Astrocyte (in vitro differentiated cells and primary cell): Measurements from ENCODE around the gene SLC12A8. TPM values are rescaled to one million over a fixed set of nuclear protein-coding genes. Genes with fewer than 3 reads are reported as not detected.
A peak's percentile ranks its signal among the peaks of the same experiment; 100 is the strongest.

Experiments
- DNase-seq: peaks from one replicate; pipeline ENCODE4 v3.0.0-alpha.2; 2010; ENCODE audit warnings: low read depth
- FAIRE-seq: peaks from 2 replicates; lab custom pipeline; 2011; peaks lifted over from hg19 to GRCh38; lab: Jason Lieb, UNC
- H2AFZ ChIP-seq: 2 replicates; pipeline ENCODE4 v1.6.0; 2012; ENCODE audit warnings: low read depth, low read length, inconsistent platforms
- H3K27ac ChIP-seq: 2 replicates; pipeline ENCODE4 v1.5.1; 2011; ENCODE audit warnings: low read depth, low read length, inconsistent platforms
- H3K27me3 ChIP-seq: 2 replicates; pipeline ENCODE4 v1.6.0; 2011; ENCODE audit warnings: low read length, inconsistent platforms; ENCODE audit not compliant: insufficient read depth
- H3K36me3 ChIP-seq: 2 replicates; pipeline ENCODE4 v1.5.1; 2011; ENCODE audit warnings: low read length, inconsistent platforms; ENCODE audit not compliant: insufficient read depth
- H3K4me1 ChIP-seq: 2 replicates; pipeline ENCODE4 v1.5.1; 2011; ENCODE audit warnings: low read length, inconsistent platforms; ENCODE audit not compliant: insufficient read depth
- H3K4me2 ChIP-seq: 2 replicates; pipeline ENCODE4 v1.6.0; 2012; ENCODE audit warnings: low read length, inconsistent platforms
- H3K4me3 ChIP-seq: 2 replicates; pipeline ENCODE4 v1.5.1; 2011; ENCODE audit warnings: low read depth, mild to moderate bottlenecking, low read length, inconsistent platforms; ENCODE audit not compliant: insufficient read depth
- H3K79me2 ChIP-seq: 2 replicates; pipeline ENCODE4 v1.6.0; 2012; ENCODE audit warnings: mild to moderate bottlenecking, low read length, inconsistent platforms; ENCODE audit not compliant: insufficient read depth
- H3K9ac ChIP-seq: 2 replicates; pipeline ENCODE4 v1.6.0; 2012; ENCODE audit warnings: mild to moderate bottlenecking, low read length, inconsistent platforms
- H3K9me3 ChIP-seq: 2 replicates; pipeline ENCODE4 v1.5.1; 2012; ENCODE audit warnings: low read depth, mild to moderate bottlenecking, low read length, inconsistent platforms; ENCODE audit not compliant: insufficient read depth
- H4K20me1 ChIP-seq: 2 replicates; pipeline ENCODE4 v1.6.0; 2012; ENCODE audit warnings: low read length, inconsistent platforms; ENCODE audit not compliant: insufficient read depth
- H3K27ac Mint-ChIP-seq: one replicate; pipeline ENCODE4 v1.8.0; 2021; ENCODE audit warnings: mild to moderate bottlenecking, mixed read lengths; ENCODE audit not compliant: unreplicated experiment
- H3K27me3 Mint-ChIP-seq: one replicate; pipeline ENCODE4 v1.8.0; 2021; ENCODE audit warnings: low read depth, mixed read lengths; ENCODE audit not compliant: unreplicated experiment
- H3K36me3 Mint-ChIP-seq: one replicate; pipeline ENCODE4 v1.8.0; 2021; ENCODE audit warnings: low read depth, mixed read lengths; ENCODE audit not compliant: unreplicated experiment
- H3K4me1 Mint-ChIP-seq: one replicate; pipeline ENCODE4 v1.8.0; 2021; ENCODE audit warnings: low read depth, mixed read lengths; ENCODE audit not compliant: unreplicated experiment
- H3K4me3 Mint-ChIP-seq: one replicate; pipeline ENCODE4 v1.8.0; 2021; ENCODE audit warnings: mild to moderate bottlenecking, moderate library complexity, mixed read lengths; ENCODE audit not compliant: unreplicated experiment
- H3K9me3 Mint-ChIP-seq: one replicate; pipeline ENCODE4 v1.8.0; 2021; ENCODE audit warnings: mild to moderate bottlenecking, mixed read lengths; ENCODE audit not compliant: unreplicated experiment
- CTCF ChIP-seq: IDR thresholded peaks from 2 replicates; pipeline ENCODE4 v1.5.1; 2011; ENCODE audit warnings: low read depth, mild to moderate bottlenecking, inconsistent platforms, low read length, moderate library complexity; ENCODE audit not compliant: insufficient read depth
- EZH2 ChIP-seq: IDR thresholded peaks from 2 replicates; pipeline ENCODE4 v1.6.1; 2012; ENCODE audit warnings: mild to moderate bottlenecking, low read length, inconsistent platforms; ENCODE audit not compliant: insufficient read depth
- total RNA-seq: library from RNA; stranded (reverse); gene quantifications from 2 replicates; pipeline ENCODE4 v1.2.1, GENCODE V29; 2021

Gene SLC12A8
- total RNA-seq, 1 donor from 2014 or later: 4.2 TPM

DNA sequence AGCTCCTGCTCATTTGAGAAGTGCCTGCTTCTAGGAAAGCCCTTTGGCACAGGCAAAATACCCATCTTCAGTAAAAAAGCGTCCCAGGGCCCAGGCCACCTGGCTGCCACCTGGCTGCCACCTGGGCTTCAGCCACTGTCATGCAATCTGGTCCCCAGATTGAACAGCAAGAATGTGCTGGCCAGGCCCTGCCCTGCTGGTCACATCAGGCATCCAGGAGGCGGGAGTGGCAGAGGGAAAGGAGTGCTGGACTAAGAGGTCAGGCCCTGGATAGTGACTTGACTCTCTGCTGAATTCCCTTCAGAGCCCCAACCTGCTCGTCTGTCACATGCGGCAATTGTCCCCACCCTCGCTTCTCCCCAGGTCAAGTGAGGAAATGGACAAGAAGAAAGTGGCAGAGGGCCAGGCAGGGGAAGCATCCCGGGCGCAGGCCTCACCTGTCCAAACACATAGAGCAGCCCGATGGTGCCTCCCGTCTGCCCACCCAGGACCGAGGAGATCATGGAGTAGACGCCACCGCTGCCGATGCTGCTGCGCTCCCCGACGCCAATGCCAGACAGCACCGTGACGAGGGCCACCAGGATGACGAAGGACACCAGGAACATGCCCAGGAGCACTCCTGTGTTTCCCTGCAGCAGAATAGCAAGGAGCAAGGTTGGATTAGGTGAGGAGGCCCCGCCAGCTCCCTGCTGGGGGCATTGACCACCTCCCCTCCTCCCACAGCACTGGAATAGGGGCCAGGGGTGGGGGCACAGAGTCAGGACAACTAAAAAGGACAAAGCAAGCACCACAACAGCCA, 25.5 kb downstream of the SLC12A8 start:
- H3K9me3 ChIP-seq: no peaks in the 10 kb centered on the region
- H3K36me3 ChIP-seq: peaks cover 4% of the 10 kb centered on the region
- Mint-ChIP-seq H3K9me3 (peaks cover 2% of the 10 kb centered on the region), H3K4me3 (no peak overlapping the region), H3K27me3 (peaks cover 7% of the 10 kb centered on the region), H3K4me1 (peaks cover 8% of the 10 kb centered on the region), H3K27ac (no peak overlapping the region), H3K36me3 (peaks cover 6% of the 10 kb centered on the region)
- no peak overlapping the region for H3K9ac ChIP-seq
- no peak overlapping the region for H3K4me3 ChIP-seq
- no peak overlapping the region for H3K4me2 ChIP-seq
- H3K79me2 ChIP-seq: no peaks in the 10 kb centered on the region
- DNase-seq (no peak), FAIRE-seq (no peak)
- no peak for TF ChIP-seq CTCF
- TF ChIP-seq EZH2: no peak
- no peaks in the 10 kb centered on the region for H4K20me1 ChIP-seq
- H3K27ac ChIP-seq: no peak overlapping the region
- peaks cover 8% of the 10 kb centered on the region for H3K4me1 ChIP-seq
- no peaks in the 10 kb centered on the region for H3K27me3 ChIP-seq
- H2AFZ ChIP-seq: peak overlapping the region; percentile 35

DNA sequence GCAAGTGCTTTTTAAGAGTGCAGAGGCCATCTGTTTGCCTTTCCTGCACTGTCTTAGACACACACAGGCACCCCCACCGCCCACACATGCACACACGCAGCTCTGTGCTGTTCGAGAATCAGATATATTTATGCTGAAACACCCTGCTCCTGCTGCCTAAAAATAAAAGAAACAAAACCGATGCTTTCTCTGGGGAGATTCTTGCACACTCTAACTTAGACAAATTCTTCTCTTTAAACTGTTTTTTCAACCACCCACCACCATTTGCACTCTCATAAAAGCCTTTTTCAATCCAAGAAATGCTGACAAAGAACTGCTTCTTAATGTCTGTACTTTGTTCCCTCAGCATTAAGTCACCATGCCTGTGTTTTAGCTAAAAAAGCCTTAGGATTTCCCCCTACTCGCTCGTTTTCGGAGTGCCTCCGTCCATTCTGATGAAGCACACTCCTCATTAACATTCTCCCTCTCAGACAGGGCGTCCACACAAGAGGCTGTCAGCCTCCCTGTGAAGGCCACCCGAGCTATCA, 26.2 kb downstream of the SLC12A8 start:
- Mint-ChIP-seq H3K36me3 (peaks cover 6% of the 10 kb centered on the region), H3K4me1 (peaks cover 8% of the 10 kb centered on the region), H3K27me3 (peaks cover 7% of the 10 kb centered on the region), H3K4me3 (no peak overlapping the region), H3K27ac (peak overlapping the region; percentile 1), H3K9me3 (peaks cover 2% of the 10 kb centered on the region)
- Histone ChIP-seq H3K4me2 (peak overlapping the region; percentile 16), H3K79me2 (no peaks in the 10 kb centered on the region), H3K27ac (no peak overlapping the region), H3K4me3 (no peak overlapping the region), H3K4me1 (peaks cover 8% of the 10 kb centered on the region), H3K9ac (no peak overlapping the region), H3K36me3 (peaks cover 4% of the 10 kb centered on the region), H3K27me3 (no peaks in the 10 kb centered on the region), H2AFZ (peak overlapping the region; percentile 35), H4K20me1 (no peaks in the 10 kb centered on the region), H3K9me3 (no peaks in the 10 kb centered on the region)
- FAIRE-seq (no peak), DNase-seq (peak; percentile 49)
- TF ChIP-seq CTCF (no peak), EZH2 (no peak)

DNA sequence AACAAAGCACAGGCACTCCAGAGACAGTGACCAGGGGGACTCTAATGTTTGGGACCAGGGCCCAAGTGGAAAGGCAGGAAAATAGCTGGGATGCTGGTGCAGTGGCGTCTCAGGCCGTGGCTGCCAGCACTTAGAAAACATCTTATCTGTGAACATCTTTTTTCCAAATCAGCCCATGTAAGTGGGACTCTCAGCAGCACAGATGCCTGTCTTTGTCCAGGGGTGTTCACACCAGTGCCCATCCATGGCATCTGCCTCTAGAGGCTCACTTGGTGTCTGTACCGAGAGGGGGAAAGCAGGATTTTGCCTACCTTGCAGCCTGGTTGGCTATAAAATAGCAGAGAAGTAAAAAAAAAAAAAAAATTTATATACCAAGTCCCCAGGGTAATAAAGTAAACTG, 26.7 kb downstream of the SLC12A8 start:
- DNase-seq (no peak), FAIRE-seq (no peak)
- Histone ChIP-seq H3K27ac (no peak overlapping the region), H3K9me3 (no peaks in the 10 kb centered on the region), H4K20me1 (no peaks in the 10 kb centered on the region), H2AFZ (no peak overlapping the region), H3K4me3 (no peak overlapping the region), H3K27me3 (no peaks in the 10 kb centered on the region), H3K36me3 (peaks cover 4% of the 10 kb centered on the region), H3K79me2 (no peaks in the 10 kb centered on the region), H3K9ac (no peak overlapping the region), H3K4me1 (peaks cover 8% of the 10 kb centered on the region), H3K4me2 (no peak overlapping the region)
- Mint-ChIP-seq H3K4me1 (peaks cover 8% of the 10 kb centered on the region), H3K4me3 (no peak overlapping the region), H3K9me3 (peaks cover 2% of the 10 kb centered on the region), H3K27me3 (peaks cover 7% of the 10 kb centered on the region), H3K27ac (no peak overlapping the region), H3K36me3 (peaks cover 6% of the 10 kb centered on the region)
- TF ChIP-seq CTCF: no peak
- TF ChIP-seq EZH2: no peak
